Nucleus accumbens (tissue), 56 donors: Measurements from ENCODE around the gene EWSR1.

Source experiments
- DNase-seq, 56 donors: peaks; one replicate each; lab custom pipeline; 2025; lab: John Stamatoyannopoulos, UW

Gene EWSR1

DNA sequence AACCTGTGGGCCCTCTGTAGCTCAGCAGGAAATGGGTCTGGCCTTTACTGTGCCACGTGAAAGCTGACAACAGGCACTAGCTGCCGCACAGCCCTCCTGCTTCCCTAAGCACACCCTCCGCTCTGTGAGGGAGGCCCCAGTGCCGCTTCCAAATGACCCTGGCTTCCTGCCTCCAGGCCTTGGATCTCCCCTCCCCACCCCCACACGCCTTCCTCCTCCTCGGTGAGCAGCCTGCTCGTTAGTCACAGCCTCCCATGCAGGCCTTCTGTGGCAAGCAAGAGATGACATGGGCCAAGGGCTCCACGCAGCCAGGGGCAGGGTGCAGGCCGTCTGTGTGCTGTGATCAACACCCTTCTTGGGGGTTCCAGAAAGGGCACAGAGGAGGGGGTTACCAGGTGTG is 62.7 kb downstream of the EWSR1 start:
- DNase-seq = peak in 9 of 56 donors; percentile 17 to 45 (median 30)

DNA sequence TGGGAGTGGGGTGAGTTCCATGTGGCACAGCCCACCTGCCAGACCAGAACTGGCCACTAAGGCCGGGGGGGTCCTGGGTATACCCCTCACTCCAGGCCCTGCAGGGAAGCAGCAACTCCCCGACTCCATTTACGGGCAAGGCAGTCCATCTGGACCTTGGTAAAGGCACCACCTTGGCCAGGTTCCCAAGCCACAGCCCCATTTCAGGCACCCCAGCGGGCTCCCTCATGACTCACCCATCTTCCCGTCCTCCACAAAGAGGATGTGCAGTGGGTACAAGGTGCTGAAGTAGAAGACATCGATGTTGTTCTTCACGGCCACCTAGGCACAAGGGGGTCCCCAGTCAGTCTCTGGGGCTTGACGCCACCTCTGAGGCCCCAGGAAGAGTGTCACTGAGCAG is 63.1 kb downstream of the EWSR1 start:
- peak in 1 of 56 donors; percentile 45 for DNase-seq

DNA sequence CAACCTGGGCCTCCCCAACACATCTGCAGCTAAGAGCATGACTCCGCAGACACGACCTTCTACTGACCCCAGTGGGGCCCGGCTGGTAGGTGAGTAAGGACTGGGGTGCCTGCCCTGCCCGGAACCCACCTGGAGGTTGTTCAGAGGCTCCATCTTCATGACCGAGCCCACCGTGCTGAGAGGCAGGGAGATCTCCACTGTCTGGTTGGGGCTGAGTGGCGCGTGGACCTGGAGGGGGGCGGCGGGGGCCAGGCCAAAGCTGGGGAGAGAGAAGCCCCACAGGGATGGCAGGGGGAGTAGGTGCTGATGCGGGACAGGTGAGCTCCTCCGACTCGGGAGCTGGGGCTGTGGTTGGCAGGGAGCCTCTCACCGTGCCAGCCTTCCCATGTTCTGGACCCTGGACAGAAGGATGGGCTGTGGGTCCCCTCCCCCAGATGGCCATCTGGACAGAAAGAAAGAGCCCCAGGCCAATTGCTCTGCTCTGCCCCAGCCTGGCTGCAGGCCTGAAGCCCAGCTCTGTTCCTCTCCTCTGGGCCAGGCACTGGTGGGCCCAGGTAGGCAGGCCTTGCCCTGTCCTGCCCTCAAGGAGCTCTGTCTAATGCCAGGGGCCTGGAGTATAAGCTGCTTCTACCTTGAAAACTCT is 63.7 kb downstream of the EWSR1 start:
- no peak for DNase-seq

DNA sequence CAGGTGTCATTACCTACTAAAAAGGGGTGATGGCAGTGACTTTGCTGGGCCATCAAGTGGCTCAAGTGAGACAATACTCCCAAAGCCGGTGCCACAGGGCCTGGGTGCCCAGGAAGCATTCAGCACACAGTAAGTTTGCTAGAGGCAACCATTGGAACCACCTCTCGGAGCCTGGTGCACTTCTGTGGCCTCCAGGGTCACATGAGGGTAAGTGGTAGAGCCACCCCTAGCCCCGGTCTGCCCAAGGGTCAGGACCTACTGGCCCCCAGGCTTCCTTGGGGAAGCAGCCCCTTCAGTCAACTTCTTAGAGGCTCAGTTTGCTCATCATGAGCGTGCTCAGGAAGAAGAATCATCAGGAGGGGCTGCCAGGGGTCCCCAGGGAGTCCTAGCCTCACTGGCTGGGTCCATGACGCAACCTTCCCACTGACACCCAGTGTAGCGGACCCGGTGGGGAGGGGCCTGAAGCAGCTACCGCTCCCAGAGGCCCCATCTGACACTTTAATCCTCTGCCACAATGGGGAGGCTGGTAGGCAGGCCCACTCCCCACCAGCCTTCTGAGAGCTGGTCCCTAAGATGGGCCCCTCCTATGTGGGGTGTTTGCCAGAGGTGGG is 64.9 kb downstream of the EWSR1 start:
- no peak for DNase-seq

DNA sequence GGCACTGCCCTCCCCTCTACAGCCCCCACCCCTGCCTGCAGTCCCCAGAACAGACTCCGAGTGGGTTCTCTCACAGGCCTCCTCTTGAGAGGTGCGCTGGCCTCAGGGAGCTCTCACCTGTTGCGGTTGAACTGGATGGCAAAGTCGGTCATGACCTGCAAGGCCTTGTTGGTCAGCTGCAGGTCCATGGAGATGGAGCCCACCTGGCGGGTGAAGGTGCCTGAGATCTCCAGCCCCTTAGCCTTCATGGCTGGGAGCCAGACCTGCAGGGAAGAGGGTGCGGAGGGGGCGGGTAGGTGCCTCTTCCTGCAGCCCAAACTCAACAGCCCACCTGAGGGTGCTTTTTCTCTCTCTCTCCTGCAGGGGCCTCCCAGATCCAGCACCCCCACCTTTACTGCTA is 66.1 kb downstream of the EWSR1 start:
- no peak for DNase-seq

DNA sequence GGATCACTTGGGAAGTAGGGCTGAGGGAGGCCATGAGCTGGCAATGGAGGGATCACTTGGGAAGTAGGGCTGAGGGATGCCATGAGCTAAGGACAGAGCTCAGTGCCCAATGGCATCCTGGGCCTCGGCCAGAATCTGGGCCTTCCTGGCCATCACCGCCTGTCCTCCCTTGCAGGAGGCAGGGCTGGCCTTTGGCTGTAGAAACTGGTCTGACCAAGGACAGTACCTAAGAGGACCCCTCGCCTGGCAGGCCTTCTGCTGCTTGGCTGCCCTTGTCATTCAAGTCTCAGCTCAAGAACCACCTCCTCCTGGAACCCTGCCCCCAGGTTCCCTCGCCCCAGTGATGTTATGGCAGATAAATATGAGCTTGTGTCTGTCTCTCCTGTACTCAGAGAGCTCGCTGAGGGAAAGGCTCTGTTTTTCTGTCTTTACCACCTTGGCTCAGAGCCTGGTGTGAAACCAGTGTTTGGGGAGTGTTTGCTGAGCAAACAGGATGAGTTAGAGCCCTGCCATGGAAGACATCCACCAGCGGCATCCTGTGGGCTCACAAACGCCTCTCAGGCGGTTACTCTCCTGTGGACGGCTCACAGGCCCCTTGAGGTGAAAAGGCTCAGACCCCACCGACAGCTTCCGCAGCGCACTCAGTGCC is 66.8 kb downstream of the EWSR1 start:
- no peak for DNase-seq

DNA sequence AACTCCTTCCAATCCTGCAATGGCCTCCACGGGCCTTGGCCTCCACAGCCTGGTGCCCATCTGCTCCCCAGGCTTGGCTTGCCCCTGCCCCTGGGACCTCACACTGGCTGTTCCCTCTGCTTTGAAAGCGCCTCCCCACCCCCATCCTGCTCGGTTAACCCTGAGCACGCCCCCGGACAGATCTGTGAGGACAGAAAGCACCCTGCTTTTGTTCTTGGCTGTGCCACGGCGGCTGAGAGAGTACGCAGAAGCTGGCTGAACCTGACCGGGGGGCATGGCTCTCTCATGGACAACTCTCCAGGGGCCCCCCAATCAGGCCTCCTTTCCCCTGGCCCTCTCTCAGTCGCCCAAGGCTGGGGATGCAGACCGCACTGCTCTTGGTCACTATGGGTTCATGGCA is 67.6 kb downstream of the EWSR1 start:
- DNase-seq = no peak

DNA sequence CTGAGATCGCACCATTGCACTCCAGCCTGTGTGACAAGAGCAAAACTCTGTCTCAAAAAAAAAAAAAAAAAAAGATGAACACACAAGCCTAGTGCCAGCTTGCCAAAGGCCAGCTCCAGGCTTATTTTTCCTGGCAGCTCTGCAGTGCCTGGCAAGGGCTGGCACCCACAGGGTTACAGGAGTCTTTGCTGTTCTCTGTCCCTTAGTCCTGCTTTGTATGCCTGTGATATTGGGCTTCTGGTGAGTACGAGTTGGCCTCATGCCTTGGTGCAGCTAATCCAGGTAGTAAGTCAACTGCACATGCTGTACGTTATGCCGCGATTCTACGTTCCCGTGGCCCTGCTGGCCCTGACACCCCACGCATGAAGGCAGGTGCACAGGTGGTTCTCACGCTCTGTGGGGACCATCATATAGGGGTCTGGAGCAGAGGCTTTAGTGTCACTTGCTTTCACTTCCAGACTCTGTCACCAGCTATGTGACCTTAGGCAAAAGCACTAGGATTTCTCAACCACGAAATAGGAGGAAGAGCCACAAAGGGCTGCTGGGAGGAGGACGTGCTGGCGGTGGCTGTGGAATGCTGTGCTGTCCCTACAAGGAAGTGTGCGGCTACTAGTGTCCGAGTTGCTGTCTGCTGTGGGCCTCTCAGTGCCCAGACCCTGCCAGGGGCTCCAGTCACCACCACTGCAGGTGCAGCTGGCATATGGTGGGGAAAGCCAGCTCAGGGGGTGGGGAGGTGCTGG is 68.9 kb downstream of the EWSR1 start:
- no peak for DNase-seq

DNA sequence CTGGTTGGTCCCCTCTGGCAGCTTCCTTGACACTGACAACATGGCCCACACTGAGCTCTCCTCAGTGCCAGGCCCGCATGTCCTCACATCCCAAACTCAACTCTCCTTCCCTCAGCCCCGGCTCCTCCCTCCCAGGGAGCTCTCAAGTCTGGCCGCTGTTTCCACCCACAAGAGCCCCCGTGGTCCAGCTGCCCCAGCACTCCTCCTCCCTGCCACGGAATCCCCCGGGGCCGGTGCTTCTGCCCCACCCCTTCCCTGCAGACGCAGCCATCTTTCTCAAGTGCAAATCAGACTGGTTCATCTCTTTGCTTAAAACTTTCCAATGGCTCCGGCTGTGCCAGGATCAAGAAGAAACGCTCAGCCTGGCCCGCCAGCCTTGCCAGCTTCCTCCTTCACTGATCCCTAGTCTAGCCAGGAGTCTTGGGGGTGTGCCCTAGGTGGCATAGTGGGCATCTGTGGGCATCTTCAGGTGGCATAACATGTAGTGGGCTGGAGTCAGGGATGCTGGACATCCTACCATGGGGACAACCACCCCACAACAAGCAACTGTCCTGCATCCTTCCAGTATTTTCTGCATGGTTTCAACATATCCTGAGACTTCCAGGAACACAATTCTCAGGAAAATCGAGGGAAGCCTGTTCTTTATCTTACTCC is 69.7 kb downstream of the EWSR1 start:
- no peak for DNase-seq

DNA sequence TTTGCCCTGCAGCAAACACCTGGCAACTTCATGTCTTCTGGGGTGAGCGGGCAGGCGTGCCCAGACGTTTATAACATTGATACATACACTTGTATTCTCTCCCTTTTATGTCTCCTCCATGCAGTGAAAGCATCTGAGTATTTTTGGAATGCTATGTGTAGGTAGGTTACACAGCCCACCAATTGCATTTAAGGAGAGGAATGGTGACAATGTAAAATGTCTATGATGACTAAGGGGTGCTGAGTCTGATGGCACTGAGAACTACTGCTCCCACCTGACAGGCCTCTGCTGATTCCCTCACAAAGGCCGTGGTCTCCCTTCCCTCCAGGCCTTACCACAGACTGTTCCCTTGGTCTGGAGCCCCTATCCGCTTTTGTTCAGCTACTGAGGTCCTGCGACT is 70.3 kb downstream of the EWSR1 start:
- DNase-seq = peak in 3 of 56 donors; percentile 21 to 61 (median 41)

DNA sequence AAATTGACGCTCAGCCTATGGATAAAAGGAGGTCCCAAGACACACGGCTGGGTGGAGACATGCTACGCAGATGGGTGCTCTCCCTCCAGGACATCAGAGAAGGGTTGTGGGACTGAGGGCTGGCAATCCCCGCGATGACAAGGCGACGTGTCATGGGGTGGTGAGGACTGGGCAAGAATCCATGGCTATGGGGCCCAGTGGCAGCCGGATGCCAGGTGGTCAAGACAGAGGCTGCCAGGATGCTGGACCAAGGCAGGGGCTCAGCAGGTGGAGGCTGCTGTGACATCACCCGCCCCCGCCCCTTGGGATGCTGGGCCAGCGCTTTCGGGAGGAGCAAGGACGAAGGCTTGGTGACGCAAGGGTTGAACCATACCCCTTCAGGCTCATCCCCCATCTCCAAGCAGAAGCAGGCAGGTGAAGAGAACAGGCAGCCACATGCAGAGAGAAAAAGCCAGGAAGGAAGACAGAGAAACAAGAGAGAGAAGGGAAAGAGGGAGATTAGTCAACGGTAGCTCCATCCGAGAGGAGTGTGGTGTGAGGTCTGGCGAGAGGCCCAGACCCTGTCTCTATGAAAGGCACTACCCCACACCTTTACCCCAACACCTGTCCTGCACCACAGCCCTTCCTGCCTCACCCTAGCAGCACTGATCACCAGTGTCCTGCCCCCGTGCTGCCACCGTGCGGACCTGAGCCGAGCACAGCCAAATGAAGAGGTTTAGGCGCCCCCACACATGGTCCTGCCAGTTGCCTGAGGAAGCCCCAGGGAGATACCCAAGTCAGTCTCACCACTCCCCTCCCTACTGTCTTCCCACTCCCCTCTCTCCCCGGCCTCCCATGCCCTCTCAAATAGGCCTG is 71.5 kb downstream of the EWSR1 start:
- DNase-seq = no peak

DNA sequence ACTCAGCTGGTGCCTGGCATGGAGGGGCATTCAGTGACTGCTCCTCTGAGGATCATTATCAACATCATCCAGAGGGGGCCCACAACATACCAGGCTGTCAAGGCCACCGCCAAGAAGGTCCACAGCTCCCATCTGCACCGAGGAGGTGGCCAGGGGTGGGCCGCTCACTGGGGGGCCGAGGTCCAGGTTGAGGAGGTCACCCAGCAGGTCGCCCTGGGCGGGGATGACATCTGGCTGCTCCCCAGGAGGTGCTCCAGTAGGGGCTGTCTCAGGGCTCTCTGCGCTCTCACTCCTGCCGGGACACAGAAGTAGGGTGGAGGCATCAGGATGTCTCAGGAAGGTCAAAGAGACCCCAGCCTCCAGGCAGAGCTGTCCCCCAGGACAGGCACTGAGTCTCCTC is 72.5 kb downstream of the EWSR1 start:
- DNase-seq = no peak

DNA sequence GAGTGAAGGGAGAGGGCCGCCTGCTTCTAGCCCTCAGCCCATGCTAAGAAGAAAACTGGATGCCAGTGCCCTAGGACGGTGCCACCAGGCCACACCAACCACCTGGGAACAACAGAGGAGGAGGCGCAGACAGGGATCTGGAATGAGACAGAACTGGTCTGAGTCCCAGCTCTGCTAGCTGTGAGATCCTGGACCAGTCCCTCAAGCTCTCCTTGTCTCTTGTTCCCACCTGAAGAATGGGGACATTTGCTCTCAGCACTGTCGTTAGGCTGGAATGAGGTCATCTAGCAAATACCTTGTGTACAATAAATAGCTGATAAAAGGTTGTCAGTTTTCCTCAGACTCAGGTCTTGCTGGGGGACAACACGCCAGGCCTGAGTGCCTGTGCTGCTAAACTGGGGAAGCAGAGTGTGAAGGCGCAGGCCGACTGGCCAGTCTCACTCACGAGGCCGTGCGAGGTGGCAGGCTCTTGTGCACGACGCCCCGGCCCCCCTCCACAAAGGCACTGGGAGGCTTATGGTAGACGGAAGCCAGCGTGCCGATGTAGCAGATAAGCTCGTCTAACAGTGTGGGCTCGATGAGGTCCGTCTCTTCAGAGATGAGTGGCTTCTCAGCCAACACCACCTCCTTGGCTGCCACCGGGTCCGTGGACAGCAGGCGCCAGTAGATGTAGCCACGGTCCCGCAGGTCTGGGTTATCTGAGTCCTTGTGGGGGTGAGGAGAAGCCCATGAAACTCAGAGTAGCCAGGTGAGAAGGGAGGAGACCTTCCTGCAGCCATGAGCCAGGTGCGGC is 73.2 kb downstream of the EWSR1 start:
- no peak for DNase-seq

DNA sequence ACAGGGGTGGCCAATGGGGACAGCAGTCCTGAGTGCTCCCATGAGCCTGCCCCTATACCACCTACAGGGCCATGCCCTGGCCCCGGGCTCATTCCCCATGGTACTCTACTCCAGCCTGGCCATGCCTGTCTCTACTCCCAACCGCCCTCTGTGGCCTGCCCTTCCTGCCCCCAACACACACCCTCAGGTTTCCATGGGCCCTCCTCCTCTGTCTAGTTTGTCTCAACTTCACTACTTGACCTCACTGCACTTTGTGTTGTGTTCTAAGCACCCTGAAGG is 73.7 kb downstream of the EWSR1 start:
- DNase-seq = no peak

DNA sequence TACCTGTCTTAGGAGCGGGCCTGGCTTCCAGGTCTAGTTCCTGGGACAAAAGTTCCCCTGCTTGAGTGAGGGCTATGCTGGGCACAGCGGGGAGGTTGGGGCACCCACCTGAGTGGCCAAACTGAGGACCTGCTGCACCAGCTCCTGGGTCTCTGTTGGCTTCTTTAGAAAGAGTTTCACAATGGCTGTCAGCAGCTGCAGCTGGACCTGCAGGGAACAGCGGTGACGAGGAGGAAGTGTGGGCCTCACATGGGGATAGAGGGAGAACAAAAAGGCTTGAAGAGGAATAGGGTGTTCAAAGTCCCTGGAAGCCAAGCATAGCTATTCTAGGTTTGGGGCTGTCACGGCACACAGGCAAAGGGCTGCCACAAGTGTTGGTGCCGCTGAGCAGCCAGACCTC is 74.1 kb downstream of the EWSR1 start:
- DNase-seq = no peak

DNA sequence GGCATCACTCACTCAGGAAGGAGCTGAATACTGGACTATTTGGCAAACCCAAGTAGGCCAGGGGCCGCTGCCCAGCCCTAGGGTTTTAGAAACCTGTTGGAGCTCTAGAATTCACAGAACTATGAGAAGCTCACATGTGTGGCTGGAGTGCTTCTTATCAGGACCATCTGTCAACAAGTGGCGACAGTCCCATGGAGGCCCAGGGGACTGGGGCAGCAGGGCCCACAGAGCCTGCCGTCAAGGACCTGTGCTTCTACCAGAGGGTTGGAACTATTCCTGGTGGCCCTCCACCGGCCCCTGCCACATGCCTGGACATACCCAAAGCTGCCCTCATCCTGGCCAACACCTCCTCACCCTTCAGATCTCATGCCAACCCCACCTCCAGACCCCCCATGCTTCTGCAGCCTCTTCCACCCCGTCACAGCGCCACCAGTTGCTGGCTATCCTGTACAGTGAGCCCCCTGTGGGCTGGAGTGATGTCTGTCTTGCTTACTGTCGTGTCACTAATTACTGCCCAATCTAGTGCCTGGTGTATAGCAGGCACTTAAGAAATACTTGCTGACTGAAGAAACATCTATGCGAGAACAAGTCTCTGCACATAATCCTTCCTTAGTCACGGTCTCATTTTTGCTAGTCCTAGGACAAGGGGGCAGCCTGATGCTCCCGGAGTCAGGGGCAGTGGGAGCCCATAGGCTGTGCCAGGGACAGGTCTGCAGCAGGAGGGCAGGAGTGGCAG is 74.7 kb downstream of the EWSR1 start:
- DNase-seq = no peak

DNA sequence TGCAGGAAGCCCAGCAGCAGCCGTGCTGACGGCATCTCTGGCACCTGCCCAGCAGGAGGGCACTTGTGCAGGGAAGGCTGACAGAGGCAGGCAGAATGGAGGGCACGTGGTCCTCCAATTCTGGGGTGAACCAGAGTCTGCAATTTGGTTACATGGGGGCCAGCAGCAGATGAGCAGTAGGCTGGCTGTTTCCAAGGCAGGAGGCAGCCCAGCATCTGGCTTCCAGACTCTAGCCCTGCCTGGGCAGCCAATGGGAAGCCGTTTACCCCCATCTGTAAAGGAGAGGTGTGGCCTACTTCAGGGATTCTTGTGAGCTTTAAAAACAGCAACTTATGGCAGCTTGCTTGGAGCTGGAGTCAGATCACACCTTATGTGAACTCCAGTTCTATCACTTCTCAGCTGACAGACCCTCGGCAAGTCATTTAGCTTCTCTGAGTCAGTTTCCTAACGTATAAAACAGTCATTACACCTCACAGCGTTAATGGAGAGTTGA is 75.3 kb downstream of the EWSR1 start:
- DNase-seq = peak in 29 of 56 donors; percentile 14 to 74 (median 36)

DNA sequence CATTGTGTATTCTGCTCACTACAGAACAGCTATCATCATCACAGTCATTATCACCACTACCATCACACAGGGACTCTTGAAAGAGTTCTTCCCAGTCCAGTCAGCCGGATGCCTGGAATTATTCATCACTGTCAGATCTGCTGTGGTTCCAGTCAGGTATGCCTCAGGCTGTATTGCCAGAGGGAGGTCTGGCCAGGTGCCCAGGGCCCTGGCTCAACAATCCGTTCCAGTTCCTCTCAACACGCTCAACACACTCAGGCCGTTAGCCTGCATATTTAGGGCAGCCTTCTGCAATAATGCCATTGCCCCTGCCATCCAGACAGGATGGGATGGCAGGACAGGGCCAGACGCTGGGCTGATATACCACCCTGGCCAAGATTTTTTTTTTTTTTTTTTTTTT is 76.1 kb downstream of the EWSR1 start:
- peak in 29 of 56 donors; percentile 9 to 74 (median 30) for DNase-seq
